ENCODE data around the gene POLE. TPM values are rescaled to one million over a fixed set of nuclear protein-coding genes. Genes with fewer than 3 reads are reported as not detected.

Gene POLE
- total and polyA plus RNA-seq, 11 donors: 5.3 to 18.6 (median 9.8) TPM

DNA sequence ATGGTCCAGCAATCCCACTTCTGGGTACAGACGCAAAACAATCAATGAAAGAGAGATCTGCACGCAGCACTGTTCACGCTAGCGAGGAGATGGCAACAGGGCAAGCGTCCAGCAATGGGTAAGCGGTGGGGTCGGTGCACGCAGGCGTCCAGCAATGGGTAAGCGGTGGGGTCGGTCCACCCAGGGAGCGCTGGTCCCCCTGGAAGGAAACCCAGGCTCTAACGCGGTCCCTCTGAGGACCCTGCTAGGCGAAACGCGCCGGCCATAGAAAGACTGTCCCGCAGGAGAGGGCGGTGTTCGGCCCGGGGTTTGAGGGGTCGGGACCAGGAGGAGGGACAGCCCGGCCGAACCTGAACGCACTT is 22.9 kb upstream of the POLE start:
- Histone ChIP-seq H3K27ac (peak overlapping the region; percentile 44 to 92 (median 86)), H3K4me3 (peak overlapping the region; percentile 67 to 99 (median 84)), H3K27me3 (no peaks in the 10 kb centered on the region), H3K36me3 (peaks cover 0 to 6% (median 3%) of the 10 kb centered on the region in 9 donors), H3K9me3 (no peaks in the 10 kb centered on the region), H3K4me1 (peaks cover 0 to 23% (median 16%) of the 10 kb centered on the region in 12 donors)
- DNase-seq (no peak), ATAC-seq (peak in 3 of 4 donors; percentile 38 to 49 (median 44))
- intact Hi-C loops (cut with DNase I): loop anchor here in 1 of 10 donors (2.0 kb wide), 1 partner anchor 57 kb away; no protein-coding TSS in a partner anchor
- 0 to 4% (median 1%) methylated on average over 22 to 26 of the region's 26 CpGs for WGBS, 4 donors
- TF ChIP-seq CTCF (IDR thresholded peaks at IDR 0.05): no peak
- TF ChIP-seq POLR2A (IDR thresholded peaks at IDR 0.05): no peak

GRCh38 chr12:132708150-132708549 is 21.0 kb upstream of the POLE start:
- Histone ChIP-seq H3K4me1 (peaks cover 0 to 23% (median 16%) of the 10 kb centered on the region in 12 donors), H3K36me3 (peaks cover 0 to 15% (median 0%) of the 10 kb centered on the region in 9 donors), H3K9me3 (no peaks in the 10 kb centered on the region), H3K4me3 (no peak overlapping the region), H3K27ac (no peak overlapping the region), H3K27me3 (no peaks in the 10 kb centered on the region)
- no peak for DNase-seq
- TF ChIP-seq POLR2A (IDR thresholded peaks at IDR 0.05) (no peak), CTCF (IDR thresholded peaks at IDR 0.05) (no peak)
- no peak for ATAC-seq
- intact Hi-C loops (cut with DNase I): no loop called here
- 71 to 86% (median 77%) methylated on average over 2 of the region's 2 CpGs for WGBS, 4 donors

DNA sequence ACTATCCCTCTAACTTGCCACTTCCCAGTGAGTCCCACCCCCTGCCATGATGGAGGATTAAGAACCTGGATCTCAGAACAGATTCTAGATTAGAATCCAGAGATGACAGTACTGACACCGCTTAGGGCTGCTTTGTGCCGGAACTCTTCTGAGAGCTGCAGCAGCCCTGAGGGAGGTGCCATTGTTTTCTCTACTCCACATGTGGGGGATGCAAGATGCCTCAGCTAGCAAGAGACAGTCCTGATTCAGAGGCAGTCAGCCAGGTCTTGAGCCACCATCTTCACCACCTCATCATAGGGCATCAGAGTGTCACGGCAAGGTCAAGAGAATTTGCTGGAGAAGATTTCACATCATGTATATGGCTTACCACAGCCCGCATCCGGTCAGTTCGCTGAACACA is 20.1 kb upstream of the POLE start:
- Histone ChIP-seq H3K9me3 (no peaks in the 10 kb centered on the region), H3K27ac (no peak overlapping the region), H3K4me1 (peaks cover 0 to 21% (median 15%) of the 10 kb centered on the region in 12 donors), H3K36me3 (peaks cover 0 to 15% (median 5%) of the 10 kb centered on the region in 9 donors), H3K27me3 (no peaks in the 10 kb centered on the region), H3K4me3 (no peak overlapping the region)
- ATAC-seq (no peak), DNase-seq (no peak)
- TF ChIP-seq CTCF (IDR thresholded peaks at IDR 0.05) (no peak), POLR2A (IDR thresholded peaks at IDR 0.05) (no peak)
- WGBS, 4 donors: 91 to 94% (median 93%) methylated on average over 6 of the region's 6 CpGs
- intact Hi-C loops (cut with DNase I): no loop called here

DNA sequence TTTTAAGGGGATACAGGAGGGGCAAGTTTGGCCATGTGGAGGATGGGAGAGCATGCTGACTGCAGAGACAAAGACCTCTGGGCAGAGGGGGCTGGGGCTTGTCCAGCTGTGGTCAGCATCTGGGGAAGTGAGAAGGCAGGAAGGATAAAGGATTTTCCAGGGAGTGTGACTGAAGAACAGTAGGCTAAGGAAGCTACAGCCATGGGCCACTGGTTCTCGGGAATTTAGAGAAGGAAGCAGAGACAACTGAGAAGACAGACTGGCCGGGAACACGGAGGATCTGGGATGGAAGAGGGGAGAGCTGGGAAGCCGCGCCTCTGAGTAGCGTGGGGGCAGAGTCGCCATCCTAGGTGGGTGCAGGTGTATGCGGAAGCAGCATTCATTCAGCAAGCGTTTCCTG is 16.5 kb upstream of the POLE start:
- H3K27ac ChIP-seq: no peak overlapping the region
- peaks cover 0 to 1% (median 0%) of the 10 kb centered on the region in 12 donors for H3K4me1 ChIP-seq
- WGBS, 4 donors: 90 to 95% (median 93%) methylated on average over 9 of the region's 9 CpGs
- intact Hi-C loops (cut with DNase I): no loop called here
- no peak overlapping the region for H3K4me3 ChIP-seq
- no peak for DNase-seq
- ATAC-seq: no peak
- H3K27me3 ChIP-seq: no peaks in the 10 kb centered on the region
- TF ChIP-seq CTCF (IDR thresholded peaks at IDR 0.05) (no peak), POLR2A (IDR thresholded peaks at IDR 0.05) (no peak)
- H3K36me3 ChIP-seq: peaks cover 0 to 36% (median 13%) of the 10 kb centered on the region in 9 donors
- no peaks in the 10 kb centered on the region for H3K9me3 ChIP-seq

Data from heart left ventricle (tissue), 16 donors.